H1 (cell line): ENCODE results near the gene SPRYD3. TPM values are rescaled to one million over a fixed set of nuclear protein-coding genes. Genes with fewer than 3 reads are reported as not detected.

Experiments used
- CTCF ChIA-PET: fragments of 300-600 bp; sonication (Branson Sonifier 250); formaldehyde crosslinking; loops from one replicate; lab custom pipeline; 2021; ENCODE audit not compliant: partially characterized antibody; lab: Charles Lee
- POLR2A ChIA-PET: fragments of 300-600 bp; sonication (Branson Sonifier 250); formaldehyde crosslinking; loops from one replicate; lab custom pipeline; 2021; ENCODE audit warnings: inconsistent platforms; ENCODE audit not compliant: partially characterized antibody; lab: Charles Lee
- DNase-seq, 2 experiments: peaks; one replicate each; pipeline versions ENCODE4 v3.0.0 to v3.0.0-alpha.2; 2010 to 2022; ENCODE audit warnings: low spot score in 2 of 2, low read depth in 1 of 2, mixed read lengths in 1 of 2
- FAIRE-seq: peaks from 2 replicates; lab custom pipeline; 2011; peaks lifted over from hg19 to GRCh38; lab: Jason Lieb, UNC
- H2AFZ ChIP-seq: 2 replicates; pipeline ENCODE4 v1.8.1; 2012; ENCODE audit warnings: low read length, inconsistent platforms
- H2AK5ac ChIP-seq: 2 replicates; pipeline ENCODE4 v1.6.1; 2013; ENCODE audit warnings: low read depth, low read length
- H2BK120ac ChIP-seq: replicated peaks from 2 replicates; pipeline ENCODE3; 2013; ENCODE audit warnings: low read depth, low read length, inconsistent platforms
- H2BK12ac ChIP-seq: 2 replicates; pipeline ENCODE4 v1.6.1; 2013; ENCODE audit warnings: low read depth, low read length
- H2BK15ac ChIP-seq: 2 replicates; pipeline ENCODE4 v1.6.1; 2013; ENCODE audit warnings: low read length
- H2BK20ac ChIP-seq: 2 replicates; pipeline ENCODE4 v1.6.1; 2013; ENCODE audit warnings: low read length
- H2BK5ac ChIP-seq: 2 replicates; pipeline ENCODE4 v1.6.1; 2013; ENCODE audit warnings: low read depth, low read length
- H3K14ac ChIP-seq: 2 replicates; pipeline ENCODE4 v1.6.1; 2013; ENCODE audit warnings: inconsistent platforms; ENCODE audit not compliant: insufficient read length
- H3K18ac ChIP-seq: 2 replicates; pipeline ENCODE4 v1.6.1; 2013; ENCODE audit warnings: low read length; ENCODE audit errors: extremely low read depth
- H3K23ac ChIP-seq: 2 replicates; pipeline ENCODE4 v1.6.1; 2013; ENCODE audit warnings: inconsistent platforms; ENCODE audit not compliant: insufficient read length
- H3K23me2 ChIP-seq: 2 replicates; pipeline ENCODE4 v1.6.1; 2013; ENCODE audit warnings: low read depth, low read length
- H3K27ac ChIP-seq: 2 replicates; pipeline ENCODE4 v1.6.1; 2011; ENCODE audit warnings: low read depth, low read length, inconsistent platforms
- H3K27me3 ChIP-seq, 4 experiments: replicated peaks in 1 of 4; 1 replicate in 1 of 4; 2 replicates in 3 of 4; pipeline versions ENCODE4 v1.6.1 to v1.8.1; 2011 to 2013; ENCODE audit warnings: low read length in 3 of 4, mild to moderate bottlenecking in 3 of 4, inconsistent platforms in 2 of 4, mixed read lengths in 2 of 4, moderate library complexity in 1 of 4; ENCODE audit not compliant: control insufficient read depth in 3 of 4, insufficient read depth in 3 of 4; ENCODE audit errors: extremely low read depth in 1 of 4
- H3K36me3 ChIP-seq, 4 experiments: 2 replicates each; pipeline versions ENCODE4 v1.6.1 to v1.8.1; 2011 to 2013; ENCODE audit warnings: mild to moderate bottlenecking in 4 of 4, low read length in 3 of 4, moderate library complexity in 2 of 4, control low read depth in 1 of 4, inconsistent platforms in 1 of 4; ENCODE audit not compliant: insufficient read depth in 4 of 4, control insufficient read depth in 2 of 4
- H3K4ac ChIP-seq: replicated peaks from 2 replicates; pipeline ENCODE3; 2013; ENCODE audit warnings: low read length, low read depth, mixed read lengths, inconsistent platforms; ENCODE audit not compliant: insufficient read length
- H3K4me1 ChIP-seq, 4 experiments: replicated peaks in 1 of 4; 1 replicate in 1 of 4; 2 replicates in 3 of 4; pipeline versions ENCODE4 v1.6.1 to v1.8.1; 2011 to 2013; ENCODE audit warnings: low read length in 3 of 4, inconsistent platforms in 2 of 4, mixed read lengths in 1 of 4; ENCODE audit not compliant: insufficient read depth in 4 of 4, control insufficient read depth in 3 of 4
- H3K4me2 ChIP-seq, 2 experiments: 2 replicates each; pipeline versions ENCODE4 v1.6.1 to v1.8.1; 2011 to 2013; ENCODE audit warnings: low read depth in 2 of 2, low read length in 2 of 2, control low read depth in 1 of 2, inconsistent platforms in 1 of 2, mild to moderate bottlenecking in 1 of 2; ENCODE audit not compliant: insufficient read depth in 1 of 2
- H3K4me3 ChIP-seq, 4 experiments: fragments of 200-600, 300-600 bp in 1 of 4; sonication (generic), shearing (Covaris generic), sonication (Bioruptor Twin) in 1 of 4; 2 replicates each; pipeline versions ENCODE4 v1.5.1 to v1.8.1; 2011 to 2016; ENCODE audit warnings: low read length in 4 of 4, low read depth in 3 of 4, control low read depth in 2 of 4, inconsistent platforms in 2 of 4, mild to moderate bottlenecking in 2 of 4, mixed read lengths in 1 of 4, moderate library complexity in 1 of 4; ENCODE audit not compliant: insufficient read depth in 2 of 4; ENCODE audit errors: extremely low read depth in 1 of 4
- H3K56ac ChIP-seq: replicated peaks from 2 replicates; pipeline ENCODE3; 2013; ENCODE audit warnings: low read depth, mild to moderate bottlenecking, mixed read lengths, low read length, inconsistent platforms; ENCODE audit not compliant: insufficient read length
- H3K79me1 ChIP-seq: 2 replicates; pipeline ENCODE4 v1.6.1; 2013; ENCODE audit warnings: low read depth, low read length, control low read depth
- H3K79me2 ChIP-seq, 2 experiments: 2 replicates each; pipeline versions ENCODE4 v1.6.1 to v1.8.1; 2012 to 2013; ENCODE audit warnings: low read length in 2 of 2, mild to moderate bottlenecking in 2 of 2, inconsistent platforms in 1 of 2; ENCODE audit not compliant: insufficient read depth in 2 of 2, control insufficient read depth in 1 of 2
- H3K9ac ChIP-seq, 4 experiments: replicated peaks in 1 of 4; 1 replicate in 1 of 4; 2 replicates in 3 of 4; pipeline versions ENCODE4 v1.6.1 to v1.8.1; 2011 to 2013; ENCODE audit warnings: low read depth in 3 of 4, low read length in 3 of 4, control low read depth in 2 of 4, mild to moderate bottlenecking in 2 of 4, moderate library complexity in 2 of 4, inconsistent platforms in 1 of 4; ENCODE audit errors: extremely low read depth in 1 of 4
- H3K9me3 ChIP-seq, 2 experiments: 2 replicates each; pipeline versions ENCODE4 v1.6.1 to v1.8.1; 2012 to 2013; ENCODE audit warnings: mild to moderate bottlenecking in 2 of 2, moderate library complexity in 2 of 2, control low read depth in 1 of 2, inconsistent platforms in 1 of 2, low read depth in 1 of 2, low read length in 1 of 2, mixed read lengths in 1 of 2; ENCODE audit not compliant: insufficient read depth in 2 of 2
- H4K20me1 ChIP-seq, 2 experiments: replicated peaks in 1 of 2; 2 replicates each; pipeline versions ENCODE3 to v1.8.1; 2011 to 2013; ENCODE audit warnings: inconsistent platforms in 2 of 2, low read length in 2 of 2, mild to moderate bottlenecking in 1 of 2; ENCODE audit not compliant: insufficient read depth in 2 of 2, control insufficient read depth in 1 of 2
- H4K5ac ChIP-seq: 2 replicates; pipeline ENCODE4 v1.6.1; 2013; ENCODE audit warnings: low read length, low read depth, mixed read lengths, inconsistent platforms; ENCODE audit not compliant: insufficient read length
- H4K8ac ChIP-seq: 2 replicates; pipeline ENCODE4 v1.8.0; 2013; ENCODE audit warnings: mild to moderate bottlenecking, moderate library complexity, low read length, inconsistent platforms; ENCODE audit not compliant: insufficient read depth; ENCODE audit errors: extremely low read depth
- H4K91ac ChIP-seq: replicated peaks from 2 replicates; pipeline ENCODE3; 2013; ENCODE audit warnings: low read length, mixed read lengths, inconsistent platforms; ENCODE audit not compliant: insufficient read length
- BRCA1 ChIP-seq: IDR thresholded peaks from 2 replicates; pipeline ENCODE4 v1.6.1; 2012; ENCODE audit warnings: low read depth, low read length, improper control_type of control experiment
- CHD1 ChIP-seq: IDR thresholded peaks from 2 replicates; pipeline ENCODE4 v1.6.1; 2012; ENCODE audit warnings: low read depth, low read length, improper control_type of control experiment
- CTBP2 ChIP-seq: IDR thresholded peaks from 2 replicates; pipeline ENCODE4 v1.7.0; 2011; ENCODE audit warnings: borderline replicate concordance, mild to moderate bottlenecking, moderate library complexity, mixed read lengths, low read length; ENCODE audit not compliant: insufficient read depth, insufficient read length
- EZH2 ChIP-seq: fragments of 200-600 bp; sonication (generic); IDR thresholded peaks from 2 replicates; pipeline ENCODE4 v1.7.1; 2012; ENCODE audit warnings: low read depth, mild to moderate bottlenecking, moderate library complexity, low read length, inconsistent platforms; ENCODE audit not compliant: severe bottlenecking
- GABPA ChIP-seq: IDR thresholded peaks from 2 replicates; pipeline ENCODE4 v1.6.1; 2011; ENCODE audit warnings: mild to moderate bottlenecking, low read length, moderate library complexity, borderline replicate concordance; ENCODE audit not compliant: insufficient read depth
- KDM4A ChIP-seq: IDR thresholded peaks from one replicate; pipeline ENCODE4 v1.7.1; 2012; ENCODE audit warnings: low read depth, mild to moderate bottlenecking, moderate library complexity, low read length, inconsistent platforms; ENCODE audit not compliant: severe bottlenecking
- MAX ChIP-seq: IDR thresholded peaks from 2 replicates; pipeline ENCODE4 v1.6.1; 2012; ENCODE audit warnings: inconsistent platforms
- POLR2A ChIP-seq, 2 experiments: IDR thresholded peaks; 1 replicate in 1 of 2; 2 replicates in 1 of 2; pipeline ENCODE4 v1.6.1; 2011; ENCODE audit warnings: low read depth in 2 of 2, low read length in 2 of 2, mild to moderate bottlenecking in 2 of 2; ENCODE audit errors: control extremely low read depth in 1 of 2
- RNF2 ChIP-seq: fragments of 200-900, 300-1000 bp; sonication (generic); IDR thresholded peaks from 2 replicates; pipeline ENCODE4 v1.7.1; 2016; ENCODE audit warnings: borderline replicate concordance, low read depth, mild to moderate bottlenecking, antibody characterized with exemption, low read length; ENCODE audit not compliant: poor library complexity, severe bottlenecking; ENCODE audit errors: missing control alignments
- SIRT6 ChIP-seq: IDR thresholded peaks from one replicate; pipeline ENCODE4 v1.7.1; 2012; ENCODE audit warnings: low read length, inconsistent platforms
- SIX5 ChIP-seq: IDR thresholded peaks from 2 replicates; pipeline ENCODE4 v1.6.1; 2011; ENCODE audit warnings: mild to moderate bottlenecking, low read depth, low read length
- SP2 ChIP-seq: IDR thresholded peaks from 2 replicates; pipeline ENCODE4 v1.6.1; 2012; ENCODE audit warnings: mild to moderate bottlenecking, low read length, inconsistent platforms
- USF2 ChIP-seq: IDR thresholded peaks from 2 replicates; pipeline ENCODE4 v1.6.1; 2011; ENCODE audit warnings: low read length, improper control_type of control experiment
- WGBS, 2 experiments: shearing (Covaris generic) in 1 of 2; methylation state at CpG; one replicate each; pipeline versions ENCODE4 v1.1.6 to v1.1.7; 2013 to 2015; ENCODE audit warnings: low lambda C conversion rate in 2 of 2, mixed read lengths in 2 of 2, inconsistent platforms in 1 of 2, low coverage in 1 of 2, missing lambda C conversion rate in 1 of 2; ENCODE audit not compliant: insufficient replicate concordance in 2 of 2, insufficient coverage in 1 of 2, insufficient read length in 1 of 2; ENCODE audit errors: extremely low coverage in 1 of 2, missing lambda C conversion rate in 1 of 2; 5-methylcytosine and 5-hydroxymethylcytosine counted together
- polyA plus RNA-seq, 7 experiments: library from polyadenylated mRNA; depleted of rRNA in 3 of 7; stranded (reverse) in 5 of 7; unstranded in 2 of 7; fragments of >200 nt in 5 of 7; fragments of 200-250 nt in 2 of 7; gene quantifications; 1 replicate in 5 of 7; 2 replicates in 1 of 7; 4 replicates in 1 of 7; pipeline versions ENCODE4 v1.2.1 to v1.2.3, GENCODE V29; 2011 to 2013; ENCODE audit warnings: missing spikeins in 2 of 7, mixed read lengths in 2 of 7
- total RNA-seq: library from RNA; stranded (reverse); fragmentation: NEBNext Ultra II Directional; extraction: Animal tissue kit (Norgen Biotek cat#: 25700); gene quantifications from 2 replicates; pipeline ENCODE4 v1.2.1, GENCODE V29; 2021

The SPRYD3 gene
- total and polyA plus RNA-seq, 2 of the 8 experiments (the other 6 are each of a cell fraction or from before 2014, with no cell fraction given) = 6.8 to 8.0 TPM

- no peak overlapping the region for H2AFZ ChIP-seq
- POLR2A ChIA-PET = no interaction called here
- WGBS, 2 experiments = 73% methylated on average over 2 of the region's 2 CpGs; no CpG with 5 or more reads in 1 of the 2 experiments
- TF ChIP-seq MAX = no peak
- no peak for TF ChIP-seq CTBP2
- no peak for TF ChIP-seq BRCA1
- no peak for TF ChIP-seq SIX5
- TF ChIP-seq GABPA = no peak
- TF ChIP-seq CHD1 = no peak
- no peak for TF ChIP-seq RNF2
- TF ChIP-seq EZH2 = no peak
- no peak for TF ChIP-seq USF2
- TF ChIP-seq SIRT6 = no peak
- no peak for TF ChIP-seq POLR2A (IDR thresholded peaks at IDR 0.05; ENCODE audit: control extremely low read depth in 1 of 2, low read depth in 2 of 2, low read length in 2 of 2)
- no peak for TF ChIP-seq KDM4A
- TF ChIP-seq SP2 = no peak
Measured at GRCh38 chr12:53090554-53090953, 11.4 kb upstream of the SPRYD3 start.

More at GRCh38 chr12:53090554-53090953, 11.4 kb upstream of the SPRYD3 start:
- Histone ChIP-seq H4K8ac (no peak overlapping the region), H2BK120ac (no peak overlapping the region), H3K9ac (no peak overlapping the region), H2AK5ac (no peak overlapping the region), H3K79me1 (no peaks in the 10 kb centered on the region), H2BK12ac (no peak overlapping the region), H3K4me1 (peaks cover 0 to 3% (median 0%) of the 10 kb centered on the region in 4 experiments; a peak in 1 of 7 replicates), H3K36me3 (no peaks in the 10 kb centered on the region), H3K79me2 (no peaks in the 10 kb centered on the region), H3K18ac (no peak overlapping the region), H3K4ac (no peak overlapping the region), H3K56ac (no peak overlapping the region), H2BK5ac (no peak overlapping the region), H4K20me1 (no peaks in the 10 kb centered on the region), H3K9me3 (no peaks in the 10 kb centered on the region), H3K23ac (no peak overlapping the region), H3K14ac (no peak overlapping the region), H2BK20ac (no peak overlapping the region), H3K27me3 (peaks cover 0 to 3% (median 0%) of the 10 kb centered on the region in 4 experiments; a peak in 1 of 7 replicates), H4K5ac (no peak overlapping the region), H3K4me2 (no peak overlapping the region), H3K27ac (no peak overlapping the region), H3K23me2 (no peaks in the 10 kb centered on the region), H3K4me3 (no peak overlapping the region), H2BK15ac (no peak overlapping the region), H4K91ac (no peak overlapping the region)
- FAIRE-seq = no peak
- CTCF ChIA-PET = interaction anchor here (0.8 to 19.1 kb wide), 2 partner anchors 9 to 20 kb away, joined by 3 to 531 read pairs; partner anchors contain the start of gene SPRYD3
- no peak for DNase-seq
